ENCODE results near the gene BATF3. TPM values are rescaled to one million over a fixed set of nuclear protein-coding genes. Genes with fewer than 3 reads are reported as not detected.

Gene BATF3
- total RNA-seq = 1 to 10 TPM in 1 of 4 donors, under 1 TPM in 1, not detected in 2; 0.38 to 5.1 TPM

DNA sequence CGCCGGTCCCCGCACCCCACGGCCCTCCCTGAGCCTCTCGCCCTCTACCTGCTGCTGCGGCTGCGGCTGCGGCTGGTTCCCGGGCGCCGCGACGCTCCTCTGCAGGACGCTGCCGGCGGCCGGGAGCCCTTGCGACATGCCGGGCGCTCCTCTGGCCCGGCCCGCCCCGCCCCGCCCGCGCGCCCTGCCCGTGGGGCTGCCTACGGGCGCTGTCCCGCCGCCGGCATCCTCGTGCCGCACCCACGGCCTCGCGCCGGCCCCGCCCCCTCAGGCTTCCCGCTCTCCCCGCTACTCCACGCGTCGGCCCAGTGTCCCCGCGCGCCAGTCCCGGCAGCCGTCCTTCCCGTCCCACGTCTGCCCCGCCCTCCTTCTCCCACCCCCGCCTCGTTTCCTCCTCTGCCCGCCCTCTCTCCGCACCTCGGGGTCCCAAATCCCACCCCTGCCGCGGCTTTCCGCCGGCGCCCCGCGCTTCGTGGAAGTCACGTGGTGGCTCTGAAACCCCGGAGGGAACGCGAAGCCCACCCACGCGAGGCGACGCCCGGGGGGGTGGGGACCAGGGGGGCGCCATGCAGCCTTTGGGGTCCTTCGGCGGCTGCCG, at the start of gene BATF3:
Gene BATF3 (minus strand): TSS at position 216 of the 598 bp plus-strand sequence. CDS start 78 bp downstream, at position 138.
- in situ Hi-C loops (cut with MboI; ENCODE audit: low sequenced_read_pairs in 4 of 4) = no loop called here
- peak within 1 kb of the TSS; percentile 61 to 69 (median 66) for H3K4me3 ChIP-seq
- H3K36me3 ChIP-seq = no peaks in the 10 kb centered on the region
- H3K27ac ChIP-seq = peak within 1 kb of the TSS; percentile 35 to 71 (median 67)
- intact Hi-C loops (cut with DNase I; ENCODE audit: low total_unique reads) = no loop called here
- DNase-seq (no peak), ATAC-seq (peak; percentile 27 to 43)
- no peak for TF ChIP-seq POLR2A (IDR thresholded peaks at IDR 0.05)
- TF ChIP-seq, protein P1, sequence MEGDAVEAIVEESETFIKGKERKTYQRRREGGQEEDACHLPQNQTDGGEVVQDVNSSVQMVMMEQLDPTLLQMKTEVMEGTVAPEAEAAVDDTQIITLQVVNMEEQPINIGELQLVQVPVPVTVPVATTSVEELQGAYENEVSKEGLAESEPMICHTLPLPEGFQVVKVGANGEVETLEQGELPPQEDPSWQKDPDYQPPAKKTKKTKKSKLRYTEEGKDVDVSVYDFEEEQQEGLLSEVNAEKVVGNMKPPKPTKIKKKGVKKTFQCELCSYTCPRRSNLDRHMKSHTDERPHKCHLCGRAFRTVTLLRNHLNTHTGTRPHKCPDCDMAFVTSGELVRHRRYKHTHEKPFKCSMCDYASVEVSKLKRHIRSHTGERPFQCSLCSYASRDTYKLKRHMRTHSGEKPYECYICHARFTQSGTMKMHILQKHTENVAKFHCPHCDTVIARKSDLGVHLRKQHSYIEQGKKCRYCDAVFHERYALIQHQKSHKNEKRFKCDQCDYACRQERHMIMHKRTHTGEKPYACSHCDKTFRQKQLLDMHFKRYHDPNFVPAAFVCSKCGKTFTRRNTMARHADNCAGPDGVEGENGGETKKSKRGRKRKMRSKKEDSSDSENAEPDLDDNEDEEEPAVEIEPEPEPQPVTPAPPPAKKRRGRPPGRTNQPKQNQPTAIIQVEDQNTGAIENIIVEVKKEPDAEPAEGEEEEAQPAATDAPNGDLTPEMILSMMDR (IDR thresholded peaks at IDR 0.05 in 4 of 5, conservative IDR thresholded peaks at IDR 0.05 in 1 of 5) = no peak
- peaks cover 49 to 58% (median 57%) of the 10 kb centered on the region in 3 donors for H3K27me3 ChIP-seq
- H3K9me3 ChIP-seq = no peaks in the 10 kb centered on the region
- H3K4me1 ChIP-seq = peaks cover 12 to 28% of the 10 kb centered on the region in 2 donors

DNA sequence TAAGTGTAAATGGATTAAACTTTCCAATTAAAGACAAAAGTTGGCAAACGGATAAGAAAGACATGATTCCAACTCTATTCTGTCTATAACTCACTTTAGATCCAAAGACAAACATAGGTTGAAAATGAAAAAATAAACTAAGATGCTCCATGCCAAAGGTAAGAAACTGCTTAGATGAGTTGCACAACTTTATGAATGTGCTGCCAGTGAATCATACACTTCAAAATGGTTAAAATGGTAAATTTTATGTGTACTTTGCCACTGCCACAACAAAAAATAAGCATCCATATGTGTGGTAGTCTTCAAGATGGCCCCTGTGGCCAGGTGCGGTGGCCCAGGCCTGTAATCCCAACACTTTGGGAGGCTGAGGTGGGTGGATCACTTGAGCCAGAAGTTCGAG, 46.9 kb upstream of the BATF3 start:
- intact Hi-C loops (cut with DNase I; ENCODE audit: low total_unique reads) = no loop called here
- H3K27ac ChIP-seq = no peak overlapping the region

DNA sequence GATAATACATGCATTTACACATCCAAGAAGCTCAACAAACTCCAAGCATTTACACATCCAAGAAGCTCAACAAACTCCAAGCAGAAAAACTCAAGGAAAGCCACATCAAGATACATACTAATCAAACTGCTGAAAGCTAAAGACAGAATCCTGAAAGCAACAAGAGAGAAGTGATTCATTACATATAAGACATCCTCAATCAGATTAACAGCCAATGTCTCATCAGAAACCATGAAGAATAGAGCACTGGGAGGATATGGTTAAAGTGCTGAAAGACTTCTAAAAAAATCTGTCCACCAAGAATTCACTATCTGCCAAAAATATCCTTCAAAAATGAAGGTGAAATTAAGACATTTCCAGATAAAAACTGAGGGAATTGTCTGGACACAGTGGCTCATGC, 45.7 kb upstream of the BATF3 start:
- intact Hi-C loops (cut with DNase I; ENCODE audit: low total_unique reads) = no loop called here
- ATAC-seq = no peak
- TF ChIP-seq, protein P1 (IDR thresholded peaks at IDR 0.05 in 4 of 5, conservative IDR thresholded peaks at IDR 0.05 in 1 of 5) = no peak
- no peak for TF ChIP-seq POLR2A (IDR thresholded peaks at IDR 0.05)

More for the DNA sequence above, 46.9 kb upstream of the BATF3 start:
- Histone ChIP-seq H3K4me3 (no peak overlapping the region), H3K27me3 (no peaks in the 10 kb centered on the region), H3K36me3 (no peaks in the 10 kb centered on the region), H3K9me3 (no peaks in the 10 kb centered on the region), H3K4me1 (no peaks in the 10 kb centered on the region)
- DNase-seq (no peak), ATAC-seq (no peak)
- in situ Hi-C loops (cut with MboI; ENCODE audit: low sequenced_read_pairs in 4 of 4) = no loop called here
- TF ChIP-seq, protein P1 (IDR thresholded peaks at IDR 0.05 in 4 of 5, conservative IDR thresholded peaks at IDR 0.05 in 1 of 5) = no peak
- no peak for TF ChIP-seq POLR2A (IDR thresholded peaks at IDR 0.05)

DNA sequence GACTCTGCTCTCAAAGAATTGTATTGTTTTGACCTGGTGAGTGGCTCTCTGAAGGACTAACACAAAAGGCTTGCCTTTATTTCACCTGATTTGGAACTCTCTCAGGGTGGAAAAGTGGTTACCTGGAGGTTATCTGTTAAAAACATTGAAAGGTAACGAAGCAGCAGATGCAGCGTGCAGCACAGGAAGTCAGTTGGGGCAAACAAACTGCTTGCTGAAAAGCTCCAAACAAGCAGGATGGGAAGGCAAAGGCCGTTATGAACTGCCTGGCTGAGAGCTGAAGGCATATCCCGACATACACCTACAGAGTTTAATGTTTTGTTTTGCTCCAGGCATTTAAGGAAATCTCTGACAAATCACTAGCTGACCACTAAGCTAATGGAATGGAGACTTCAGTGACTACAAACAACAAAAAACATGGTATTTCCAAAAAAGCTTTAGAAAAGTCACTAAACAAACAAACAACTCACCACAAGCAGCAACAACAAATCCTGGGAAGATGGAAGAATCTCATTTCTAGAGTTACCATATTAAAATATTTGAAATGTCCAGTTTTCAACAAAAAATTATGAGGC, 44.3 kb upstream of the BATF3 start:
- H3K27ac ChIP-seq = no peak overlapping the region
- H3K36me3 ChIP-seq = no peaks in the 10 kb centered on the region
- no peaks in the 10 kb centered on the region for H3K27me3 ChIP-seq
- in situ Hi-C loops (cut with MboI; ENCODE audit: low sequenced_read_pairs in 4 of 4) = no loop called here
- no peaks in the 10 kb centered on the region for H3K4me1 ChIP-seq
- intact Hi-C loops (cut with DNase I; ENCODE audit: low total_unique reads) = no loop called here
- H3K9me3 ChIP-seq = no peaks in the 10 kb centered on the region
- DNase-seq = no peak
- no peak for ATAC-seq
- TF ChIP-seq POLR2A (IDR thresholded peaks at IDR 0.05) = no peak
- TF ChIP-seq, protein P1 (IDR thresholded peaks at IDR 0.05 in 4 of 5, conservative IDR thresholded peaks at IDR 0.05 in 1 of 5) = no peak
- no peak overlapping the region for H3K4me3 ChIP-seq

More for the DNA sequence above, 45.7 kb upstream of the BATF3 start:
- Histone ChIP-seq H3K9me3 (no peaks in the 10 kb centered on the region), H3K27ac (no peak overlapping the region), H3K27me3 (no peaks in the 10 kb centered on the region), H3K4me3 (no peak overlapping the region), H3K36me3 (no peaks in the 10 kb centered on the region), H3K4me1 (no peaks in the 10 kb centered on the region)
- in situ Hi-C loops (cut with MboI; ENCODE audit: low sequenced_read_pairs in 4 of 4) = no loop called here
- no peak for DNase-seq

Measured in gastrocnemius medialis (tissue), 4 donors.